Measurements from ENCODE around the gene RBM8A. TPM values are rescaled to one million over a fixed set of nuclear protein-coding genes. Genes with fewer than 3 reads are reported as not detected.

The RBM8A gene
- total and polyA plus RNA-seq, 9 of the 15 experiments (the other 6 are each of a cell fraction or from before 2014, with no cell fraction given) = 215 to 1,035 (median 291) TPM

- TF ChIP-seq CREBBP (IDR thresholded peaks at IDR 0.05; ENCODE audit: low read depth, low read length) (no peak), ATF3 (IDR thresholded peaks at IDR 0.05) (no peak), ATF3 (CRISPR knock-in tag; conservative IDR thresholded peaks at IDR 0.05) (no peak), ZNF57 (CRISPR knock-in tag; IDR thresholded peaks at IDR 0.05) (no peak), TCFL5 (CRISPR knock-in tag; conservative IDR thresholded peaks at IDR 0.05) (no peak), HDAC2 (IDR thresholded peaks at IDR 0.05) (0 out of 2 replicates have a peak, but pooled peaks have one; percentile 16), POLR2AphosphoS5 (IDR thresholded peaks at IDR 0.05; ENCODE audit: control insufficient read depth, insufficient read depth, low read depth, low read length) (0 out of 2 replicates have a peak, but pooled peaks have one; percentile 44), MAZ (CRISPR knock-in tag; conservative IDR thresholded peaks at IDR 0.05 in 1 of 2, IDR thresholded peaks at IDR 0.05 in 1 of 2) (peak; percentile 73 to 80; a peak in 2 of 4 replicates), CHCHD3 (CRISPR knock-in tag; IDR thresholded peaks at IDR 0.05) (no peak), BRF2 (IDR thresholded peaks at IDR 0.05; ENCODE audit: borderline replicate concordance, insufficient read depth, insufficient read length) (no peak), ELF1 (tag; IDR thresholded peaks at IDR 0.05) (no peak), LEF1 (IDR thresholded peaks at IDR 0.05) (no peak), POLR3A (IDR thresholded peaks at IDR 0.05; ENCODE audit: borderline replicate concordance, extremely low read depth, insufficient read depth, insufficient read length) (no peak), SRSF3 (IDR thresholded peaks at IDR 0.05; ENCODE audit: insufficient read depth, low read length) (no peak), ATF4 (CRISPR knock-in tag; IDR thresholded peaks at IDR 0.05) (no peak), CREB5 (CRISPR knock-in tag; IDR thresholded peaks at IDR 0.05) (no peak), USF1 (CRISPR knock-in tag; IDR thresholded peaks at IDR 0.05) (no peak), XRCC5 (IDR thresholded peaks at IDR 0.05; ENCODE audit: low read depth, low read length) (peak; percentile 24; the same call in 1 of the 2 replicates), CTCF (IDR thresholded peaks at IDR 0.05 in 2 of 3, conservative IDR thresholded peaks at IDR 0.05 in 1 of 3; ENCODE audit: insufficient read depth in 2 of 3, low read depth in 1 of 3, low read length in 3 of 3) (no peak)
These were observed 30.4 kb upstream of the RBM8A start, which contains the start of gene LIX1L (continued) for GRCh38 chr1:145957443-145958319.

All from K562 (cell line).